Left colon (tissue), 2 donors: ENCODE data around the gene CD101. TPM values are rescaled to one million over a fixed set of nuclear protein-coding genes. Genes with fewer than 3 reads are reported as not detected.

ENCODE experiments used
- ATAC-seq: fragments of 200-7000 bp; cut with Tn5 transposase; one replicate; pipeline ENCODE4 v1.9.1; 2020; ENCODE audit warnings: mild to moderate bottlenecking, moderate library complexity
- DNase-seq, 2 donors: peaks; one replicate each; pipeline ENCODE4 v3.0.0-alpha.2; 2020
- intact Hi-C, 2 donors: fragments of 100-400 bp; cut with DNase I in 1 of 2; cut with micrococcal nuclease in 1 of 2; formaldehyde crosslinking; loops; one replicate each; pipeline versions ENCODE4 v1.11.2 to v1.14.0; 2022; cut with DNase I, micrococcal nuclease
- total RNA-seq, 2 donors: library from RNA; stranded (reverse); fragmentation: NEBNext Ultra II Directional; extraction: Animal tissue kit (Norgen Biotek cat#: 25700); gene quantifications; one replicate each; pipeline ENCODE4 v1.2.1, GENCODE V29; 2021
- donor health status: DM: no; HTN: no; CAD: no.
- donor health status: DM: yes; HTN: yes; CAD: no.

The CD101 gene
- total RNA-seq, 2 donors from 2014 or later, result 2.8 to 3.7 TPM

DNA sequence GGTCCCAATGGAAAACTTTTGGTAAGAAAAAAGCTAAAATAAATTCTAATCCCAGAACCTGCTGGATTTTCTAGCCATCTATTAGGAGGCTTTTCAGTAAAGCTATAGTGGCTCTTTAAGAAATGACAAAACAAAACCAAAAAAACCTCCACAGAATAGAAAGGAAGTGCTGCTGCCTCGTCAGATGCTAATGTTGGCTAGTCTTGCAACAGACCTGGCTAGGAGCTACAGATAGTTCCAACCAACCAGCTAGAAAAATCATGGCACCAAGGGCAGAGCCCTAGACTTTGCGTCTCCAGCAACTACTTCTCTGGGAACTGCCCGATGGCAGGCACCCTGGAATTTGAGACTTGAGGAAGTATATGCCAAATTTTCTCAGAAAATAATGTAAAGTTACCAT, 7.6 kb downstream of the CD101 start:
- intact Hi-C loops, result no loop called here
- ATAC-seq, result no peak
- no peak for DNase-seq

DNA sequence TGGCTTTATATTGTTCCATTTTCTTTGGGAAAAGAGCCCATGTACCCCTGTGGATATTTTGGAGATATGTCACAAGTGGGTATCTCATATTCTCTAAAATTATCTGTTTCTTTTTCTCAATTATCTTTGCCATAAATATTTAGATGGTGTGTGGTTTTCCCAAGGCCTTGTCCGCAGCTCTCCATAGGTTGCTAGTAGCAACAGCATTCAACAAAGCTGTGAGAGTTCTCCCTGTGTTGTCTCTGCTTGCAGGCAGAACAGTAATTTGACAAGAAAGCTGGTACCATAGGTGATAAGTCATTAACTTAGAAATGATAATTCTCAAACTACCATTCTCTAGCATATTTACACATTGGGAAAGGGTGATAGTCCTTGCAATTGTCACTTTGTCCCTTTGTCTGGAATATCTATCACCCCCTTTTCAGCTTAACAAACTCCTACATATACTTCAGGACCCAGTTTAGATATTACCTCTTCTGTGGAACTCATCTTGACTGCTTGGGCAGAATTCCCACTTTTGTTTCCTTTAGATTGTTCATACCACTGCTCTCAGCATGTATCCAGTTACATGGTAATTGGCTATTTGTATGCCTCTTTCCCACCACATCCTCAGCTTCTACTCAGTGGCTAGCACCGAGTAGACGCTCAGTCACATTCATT, 8.9 kb downstream of the CD101 start:
- intact Hi-C loops, result no loop called here
- DNase-seq, result no peak
- no peak for ATAC-seq

DNA sequence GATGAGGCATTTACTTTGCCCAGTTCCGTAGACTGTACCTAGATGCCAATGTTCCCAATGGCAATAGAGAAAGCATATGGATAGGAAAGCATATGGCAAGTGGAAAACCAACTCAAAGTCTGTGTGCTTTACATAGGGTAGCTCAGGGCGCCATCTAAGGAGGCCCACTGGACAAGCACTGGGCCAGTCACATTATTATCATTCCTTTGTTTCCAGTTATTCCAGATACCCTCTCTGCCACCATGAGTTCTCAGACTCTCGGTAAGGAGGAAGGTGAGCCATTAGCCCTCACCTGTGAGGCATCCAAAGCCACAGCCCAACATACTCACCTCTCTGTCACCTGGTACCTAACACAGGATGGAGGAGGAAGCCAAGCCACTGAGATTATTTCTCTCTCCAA, 9.8 kb downstream of the CD101 start:
- no peak for DNase-seq
- ATAC-seq, result no peak
- intact Hi-C loops, result no loop called here

DNA sequence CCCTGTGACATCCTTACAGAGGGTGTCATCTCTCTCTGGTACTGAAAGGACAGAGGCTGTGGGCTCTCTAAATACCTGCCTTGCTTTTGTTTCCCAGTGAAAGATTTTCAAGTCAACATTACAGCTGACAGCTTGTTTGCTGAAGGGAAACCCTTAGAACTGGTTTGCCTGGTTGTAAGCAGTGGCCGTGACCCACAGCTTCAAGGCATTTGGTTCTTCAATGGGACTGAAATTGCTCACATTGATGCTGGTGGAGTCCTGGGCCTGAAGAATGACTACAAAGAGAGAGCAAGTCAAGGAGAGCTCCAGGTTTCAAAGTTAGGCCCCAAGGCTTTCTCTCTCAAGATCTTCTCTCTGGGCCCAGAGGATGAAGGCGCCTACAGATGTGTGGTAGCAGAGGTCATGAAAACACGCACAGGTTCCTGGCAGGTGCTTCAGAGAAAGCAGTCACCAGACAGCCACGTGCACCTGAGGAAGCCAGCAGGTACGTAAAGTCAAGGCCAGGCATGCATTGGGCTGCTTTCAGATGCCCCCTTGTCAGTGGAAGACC, 11.8 kb downstream of the CD101 start:
- intact Hi-C loops, result no loop called here
- ATAC-seq (no peak), DNase-seq (no peak)

DNA sequence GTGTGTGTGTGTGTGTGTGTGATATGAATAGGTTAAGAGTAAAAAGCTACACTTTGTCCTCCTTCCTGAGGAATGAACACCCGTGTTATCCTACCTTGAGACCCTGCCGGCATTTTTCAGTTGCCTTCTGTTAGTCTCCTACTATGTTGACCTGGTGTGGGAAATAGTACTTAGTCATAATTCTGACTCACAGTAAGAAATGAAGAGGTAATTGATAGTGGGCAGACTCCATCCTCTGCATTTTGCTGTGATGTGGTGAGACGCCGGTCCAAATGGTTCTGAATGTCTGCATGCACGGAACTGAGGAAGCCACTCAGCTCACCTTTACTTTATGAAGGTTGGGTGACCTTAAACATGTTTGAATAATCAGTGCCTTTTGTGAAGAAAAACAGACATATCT, 12.6 kb downstream of the CD101 start:
- intact Hi-C loops, result no loop called here
- no peak for ATAC-seq
- DNase-seq, result no peak

DNA sequence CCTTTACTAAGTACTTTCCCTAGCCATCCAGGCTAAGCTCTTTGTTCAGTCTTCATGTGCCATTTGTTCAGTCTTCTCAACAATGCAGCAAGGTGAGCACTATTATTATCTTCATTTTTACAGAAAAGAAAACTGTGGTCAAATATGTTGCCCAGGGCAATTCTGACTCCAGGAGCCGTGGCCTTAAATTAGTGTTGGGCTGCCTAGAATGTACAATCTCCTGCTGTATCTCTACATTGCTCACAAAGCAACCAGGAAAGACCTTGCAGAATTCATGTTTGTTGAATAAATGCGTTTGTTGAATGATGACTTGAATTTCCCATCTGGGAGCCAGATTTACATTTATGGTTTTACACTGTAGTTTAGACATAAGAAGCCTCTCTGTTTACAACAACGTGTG, 14.2 kb downstream of the CD101 start:
- DNase-seq (no peak), ATAC-seq (no peak)
- intact Hi-C loops, result no loop called here

DNA sequence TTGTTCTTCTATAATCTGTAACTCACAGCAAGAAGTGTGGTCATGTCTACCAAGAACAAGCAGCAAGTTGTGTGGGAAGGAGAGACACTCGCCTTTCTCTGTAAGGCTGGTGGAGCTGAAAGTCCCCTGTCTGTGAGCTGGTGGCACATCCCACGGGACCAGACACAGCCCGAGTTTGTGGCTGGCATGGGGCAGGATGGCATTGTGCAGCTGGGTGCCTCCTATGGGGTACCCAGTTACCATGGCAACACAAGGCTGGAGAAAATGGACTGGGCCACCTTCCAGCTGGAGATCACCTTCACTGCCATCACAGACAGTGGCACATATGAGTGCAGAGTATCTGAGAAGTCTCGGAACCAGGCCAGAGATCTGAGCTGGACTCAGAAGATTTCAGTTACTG, 15.5 kb downstream of the CD101 start:
- ATAC-seq (no peak), DNase-seq (no peak)
- intact Hi-C loops, result no loop called here

DNA sequence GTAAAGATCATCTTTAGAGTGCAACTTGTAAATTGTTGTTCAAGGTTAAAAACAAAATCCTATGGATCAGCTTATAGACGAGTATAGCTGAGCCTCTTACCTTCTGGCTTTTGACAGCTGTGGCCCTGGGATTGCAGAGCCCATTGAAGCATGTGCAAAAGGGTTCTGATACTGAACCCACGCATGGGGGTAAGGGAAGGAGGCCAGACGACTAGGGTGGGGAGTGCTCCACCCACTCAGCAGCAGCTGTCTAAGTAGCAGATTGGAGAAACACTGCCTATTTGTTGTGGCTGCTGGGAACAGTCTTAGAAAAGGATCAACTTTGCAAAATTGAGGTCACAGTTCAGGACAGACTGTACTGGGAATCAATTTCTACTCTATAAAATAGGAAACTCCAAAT, 16.1 kb downstream of the CD101 start:
- DNase-seq (no peak), ATAC-seq (no peak)
- intact Hi-C loops, result no loop called here

DNA sequence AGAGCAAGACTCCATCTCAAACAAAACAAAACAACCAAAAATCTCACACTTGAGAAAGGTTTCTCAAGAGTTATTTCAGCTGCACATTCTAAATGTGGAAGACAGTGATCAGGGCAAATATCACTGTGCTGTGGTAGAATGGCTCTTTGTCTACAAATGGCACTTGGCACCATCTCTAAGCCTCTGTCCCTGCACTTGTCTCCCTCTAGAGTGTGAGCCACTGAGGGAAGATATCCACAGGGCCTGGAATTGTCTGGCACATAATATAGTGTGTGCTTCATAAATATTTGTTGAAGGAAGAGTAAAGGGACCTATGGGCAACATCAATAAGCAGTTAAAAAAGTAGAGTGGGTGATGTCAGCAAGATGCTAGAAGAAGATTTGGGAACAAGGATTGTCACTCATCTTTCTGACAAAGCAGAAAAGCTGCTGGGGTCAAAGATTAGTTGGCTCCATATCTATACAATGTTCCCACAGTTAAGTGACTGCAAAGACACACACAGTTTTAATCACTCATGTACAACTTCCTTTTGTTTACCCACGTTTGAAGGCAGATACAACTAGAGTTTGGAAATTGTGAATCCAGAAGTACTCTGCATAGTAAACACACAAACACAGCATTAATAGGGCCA, 19.1 kb downstream of the CD101 start:
- ATAC-seq, result no peak
- intact Hi-C loops, result no loop called here
- DNase-seq, result no peak

DNA sequence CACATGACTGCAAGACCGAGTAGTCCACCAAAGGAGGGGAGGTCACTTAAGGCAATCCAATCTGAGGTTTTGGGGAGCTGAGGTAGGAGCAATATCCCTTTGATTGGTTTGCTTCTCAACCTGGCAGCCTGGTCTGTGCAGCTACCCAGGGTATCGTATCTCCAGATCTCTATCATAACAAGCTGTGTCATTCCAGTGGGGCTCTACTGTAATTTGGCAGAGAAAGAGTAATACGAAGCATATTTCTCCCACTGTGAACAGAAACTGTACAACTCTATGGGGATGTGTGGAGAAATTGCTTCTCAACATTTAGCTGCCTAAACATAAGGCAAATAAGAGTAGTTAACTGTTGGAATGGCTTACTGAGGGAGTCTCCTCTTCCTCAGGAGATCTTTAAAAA, 20.6 kb downstream of the CD101 start:
- DNase-seq (no peak), ATAC-seq (no peak)
- intact Hi-C loops, result no loop called here

DNA sequence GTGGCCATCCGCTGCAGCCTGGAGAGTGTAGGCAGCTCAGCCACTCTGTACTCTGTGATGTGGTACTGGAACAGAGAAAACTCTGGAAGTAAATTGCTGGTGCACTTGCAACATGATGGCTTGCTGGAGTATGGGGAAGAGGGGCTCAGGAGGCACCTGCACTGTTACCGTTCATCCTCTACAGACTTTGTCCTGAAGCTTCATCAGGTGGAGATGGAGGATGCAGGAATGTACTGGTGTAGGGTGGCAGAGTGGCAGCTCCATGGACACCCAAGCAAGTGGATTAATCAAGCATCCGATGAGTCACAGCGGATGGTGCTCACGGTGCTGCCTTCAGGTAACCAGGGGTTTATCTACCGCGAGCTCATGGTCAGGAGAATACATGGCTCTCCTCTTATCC, 24.0 kb downstream of the CD101 start:
- intact Hi-C loops, result no loop called here
- ATAC-seq (no peak), DNase-seq (no peak)

DNA sequence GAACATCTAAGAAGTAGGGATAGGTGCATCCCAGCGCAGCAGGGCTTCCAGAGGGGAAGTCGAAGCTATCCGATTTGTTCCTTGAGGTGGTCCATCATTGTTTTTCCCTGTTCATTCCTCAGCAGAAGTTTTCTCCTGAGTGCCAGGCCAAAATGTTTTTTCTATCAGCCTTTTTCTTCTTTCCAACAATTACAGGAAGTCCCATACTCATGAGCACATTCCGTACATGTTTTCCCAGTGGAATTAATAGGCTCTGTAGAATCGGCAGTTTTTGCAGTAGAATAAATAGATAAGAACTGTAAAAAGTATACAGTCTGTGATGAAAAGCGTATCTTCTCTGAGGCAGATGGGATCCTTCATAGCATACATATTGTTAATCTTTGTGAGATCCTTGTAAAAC, 24.8 kb downstream of the CD101 start:
- DNase-seq (no peak), ATAC-seq (no peak)
- intact Hi-C loops, result no loop called here

DNA sequence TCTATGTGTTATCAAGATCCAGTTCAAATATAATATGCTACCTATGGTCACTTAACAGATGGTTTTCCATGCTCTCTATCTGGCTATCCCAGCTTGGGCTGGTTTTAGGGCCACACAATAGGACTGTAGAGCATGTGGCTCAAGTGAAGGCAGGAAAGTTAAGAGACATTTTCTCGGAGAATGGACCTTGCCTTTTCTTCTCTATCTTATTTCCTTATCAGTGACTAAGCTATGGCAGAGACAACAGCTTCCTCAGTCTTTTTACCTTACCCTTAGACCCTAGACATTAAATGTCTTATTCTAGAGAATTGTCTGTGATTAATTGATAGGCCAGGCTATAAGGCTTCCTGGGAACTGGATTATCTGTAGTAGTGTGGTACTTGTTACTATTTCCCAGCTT, 28.1 kb downstream of the CD101 start:
- intact Hi-C loops, result no loop called here
- ATAC-seq, result peak; percentile 47
- DNase-seq, result no peak

DNA sequence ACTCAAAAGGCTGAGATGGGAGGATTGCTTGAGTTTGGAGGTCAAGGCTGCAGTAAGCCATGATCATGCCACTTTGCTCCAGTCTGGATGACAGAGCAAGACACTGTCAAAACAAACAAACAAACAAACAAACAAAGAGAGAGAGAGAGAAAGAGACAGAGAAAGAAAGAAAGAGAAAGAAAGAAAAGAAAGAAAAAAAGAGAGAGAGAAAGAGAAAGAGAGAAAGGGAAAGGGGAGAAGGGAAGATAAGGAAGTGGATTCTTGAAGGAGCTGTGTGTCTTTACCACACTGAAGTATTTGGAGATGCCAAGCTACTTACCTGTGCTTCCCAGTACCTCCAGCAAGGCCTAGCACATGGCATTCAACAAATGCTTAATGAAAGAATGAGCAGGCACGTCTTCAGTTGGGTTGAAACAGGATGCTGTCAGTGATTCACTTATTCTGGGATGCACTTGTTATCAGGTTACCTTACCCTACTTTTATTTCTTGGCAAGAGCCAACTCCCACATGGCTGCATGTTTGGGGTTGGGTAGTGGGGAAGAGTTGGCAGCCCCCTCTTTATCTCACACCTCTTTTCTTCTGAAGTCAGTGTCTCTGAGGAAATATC, 28.8 kb downstream of the CD101 start:
- ATAC-seq (no peak), DNase-seq (no peak)
- intact Hi-C loops, result no loop called here

DNA sequence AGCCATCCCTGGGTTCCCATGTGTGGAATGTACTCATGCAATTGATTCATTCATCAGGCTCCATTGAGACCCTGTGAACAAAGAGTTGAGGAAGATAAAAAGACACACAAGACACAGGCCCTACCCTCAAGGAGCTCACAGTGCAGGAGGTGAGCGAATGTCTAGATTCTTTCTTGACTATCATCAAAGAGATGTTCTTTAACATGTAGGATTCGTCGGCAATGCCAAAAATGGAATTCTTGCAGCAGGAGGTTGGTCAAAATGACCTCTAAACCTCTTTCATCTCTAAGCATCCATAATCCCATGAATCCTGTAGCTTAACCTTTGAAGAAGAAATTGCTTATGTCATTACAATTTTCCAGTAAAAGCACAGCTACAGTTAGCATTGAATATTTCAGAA, 30.7 kb downstream of the CD101 start:
- intact Hi-C loops, result no loop called here
- DNase-seq (no peak), ATAC-seq (no peak)

DNA sequence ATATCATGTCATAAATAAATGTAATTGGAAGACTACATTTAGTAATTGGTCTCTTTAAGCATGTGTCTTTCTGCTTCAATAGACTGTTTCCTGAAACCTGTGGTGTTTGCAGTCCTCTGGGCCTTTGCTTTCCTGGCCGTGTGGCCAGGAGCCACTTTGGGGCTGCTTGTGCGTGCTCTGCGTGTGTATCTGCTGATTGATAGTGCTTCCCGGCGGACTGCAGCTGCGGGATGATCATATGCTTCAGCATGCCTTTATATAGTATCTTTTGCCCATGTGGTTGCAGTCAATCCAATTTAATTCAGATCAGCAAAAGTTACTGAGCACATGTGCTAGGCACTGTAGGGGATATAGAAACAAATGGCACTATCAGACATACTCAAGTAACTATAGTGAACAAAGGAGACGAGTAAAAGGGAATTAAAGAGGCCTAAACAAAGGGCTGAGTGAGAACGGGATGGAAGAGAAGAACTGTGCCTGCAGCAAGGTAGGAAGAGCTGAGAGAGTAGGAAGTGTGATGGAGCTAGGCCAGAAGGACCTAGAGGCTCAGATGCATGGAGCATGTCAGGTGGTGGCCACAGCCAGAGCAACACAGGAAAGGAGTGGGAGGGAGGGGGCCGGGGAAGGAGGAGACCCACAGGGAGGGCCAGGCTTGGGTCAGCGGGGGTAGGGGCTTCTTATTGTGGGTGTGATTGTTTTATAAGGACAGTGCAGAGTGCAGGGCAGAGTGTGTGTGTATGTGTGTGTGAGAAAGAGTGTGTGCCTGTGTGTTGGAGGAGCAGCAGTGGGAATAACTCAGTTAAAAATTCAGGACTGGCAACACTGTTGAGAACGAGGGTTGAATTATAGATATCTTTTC, 31.4 kb downstream of the CD101 start:
- ATAC-seq, result no peak
- no peak for DNase-seq
- intact Hi-C loops, result no loop called here

DNA sequence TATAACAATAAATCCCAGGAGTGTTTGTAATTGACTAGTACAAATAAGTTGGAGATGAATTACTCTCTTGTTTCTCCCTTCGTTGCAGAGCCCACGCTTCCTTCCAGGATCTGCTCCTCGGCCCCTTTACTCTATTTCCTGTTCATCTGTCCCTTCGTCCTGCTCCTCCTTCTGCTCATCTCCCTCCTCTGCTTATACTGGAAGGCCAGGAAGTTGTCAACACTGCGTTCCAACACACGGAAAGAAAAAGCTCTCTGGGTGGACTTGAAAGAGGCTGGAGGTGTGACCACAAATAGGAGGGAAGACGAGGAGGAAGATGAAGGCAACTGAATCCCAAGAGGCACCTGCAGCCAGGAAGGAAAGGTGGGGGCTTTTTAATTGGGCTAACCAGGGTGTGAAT, 32.2 kb downstream of the CD101 start:
- ATAC-seq (no peak), DNase-seq (no peak)
- intact Hi-C loops, result no loop called here

DNA sequence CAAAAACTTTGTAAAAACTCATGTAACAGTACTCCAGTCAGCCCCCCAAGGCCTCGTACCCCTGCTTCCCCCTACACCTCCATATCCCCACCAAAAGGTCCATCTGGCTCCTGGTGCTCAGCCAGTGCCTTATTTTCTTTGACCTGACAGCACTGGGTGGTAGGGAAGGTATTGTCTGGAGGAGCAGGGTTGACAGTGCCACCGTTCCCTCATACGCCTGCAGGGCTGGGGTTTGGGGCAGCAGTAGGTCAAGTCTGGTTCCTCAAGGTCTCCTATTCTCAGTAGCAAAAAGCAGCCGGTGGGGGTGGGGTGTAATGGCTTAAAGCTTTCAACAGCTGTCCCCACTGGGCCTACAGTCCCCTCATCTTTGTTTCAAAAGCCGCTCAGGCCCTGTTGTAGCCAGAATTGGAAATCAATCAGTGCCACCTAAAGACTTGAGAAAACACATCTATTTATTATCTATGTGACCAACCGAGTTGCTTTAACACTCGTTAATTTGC, 33.3 kb downstream of the CD101 start:
- no peak for ATAC-seq

DNA sequence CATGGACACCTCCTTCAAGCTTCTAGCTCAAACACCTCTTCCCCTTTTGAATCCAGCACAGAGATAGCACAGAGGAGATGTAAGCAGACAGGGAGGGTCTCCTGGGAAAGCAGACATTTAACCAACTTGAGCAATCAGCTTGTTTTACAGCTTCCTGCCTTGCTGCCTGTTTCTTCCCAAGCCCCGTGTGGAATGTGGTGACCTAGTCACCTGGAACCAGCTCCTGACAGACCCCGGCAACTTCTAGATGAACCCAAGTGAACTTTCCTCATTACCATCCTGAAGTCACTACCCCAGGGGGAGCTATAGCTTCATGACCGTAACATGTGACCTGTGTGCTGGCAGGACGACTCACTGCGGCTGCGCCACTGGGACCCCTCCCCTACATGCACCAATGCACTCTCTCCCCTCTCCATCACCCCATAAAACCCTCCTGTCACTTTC, 34.5 kb downstream of the CD101 start:
- intact Hi-C loops, result no loop called here
- ATAC-seq (no peak), DNase-seq (no peak)

More for the DNA sequence above, 33.3 kb downstream of the CD101 start:
- no peak for DNase-seq
- intact Hi-C loops, result no loop called here
